Ammon's horn (tissue), 1 donor: ENCODE results near the gene ZFR.
A peak's percentile ranks its signal among the peaks of the same experiment; 100 is the strongest.
"Not testable (repeated sequence)": the region's sequence is repeated elsewhere in the genome, so short reads cannot be mapped to it uniquely, and the experiment has no call there.

ENCODE experiments used
- DNase-seq: peaks from one replicate; pipeline ENCODE4 v3.0.0-alpha.2; 2016; ENCODE audit warnings: low spot score

Gene ZFR

GRCh38 chr5:32452316-32452715, 7.8 kb upstream of the ZFR start:
- DNase-seq, result not testable (repeated sequence)

GRCh38 chr5:32450952-32451351, 6.4 kb upstream of the ZFR start:
- no peak for DNase-seq

GRCh38 chr5:32449262-32449661, 4.7 kb upstream of the ZFR start:
- DNase-seq, result no peak

- DNase-seq, result no peak
Measured at GRCh38 chr5:32446630-32447029, 2.1 kb upstream of the ZFR start.

GRCh38 chr5:32445831-32446614, 1.5 kb upstream of the ZFR start:
- no peak for DNase-seq

GRCh38 chr5:32445287-32445758, 783 bp upstream of the ZFR start:
- no peak for DNase-seq

- peak; percentile 34 for DNase-seq
Measured at GRCh38 chr5:32443541-32444430, 754 bp downstream of the ZFR start.

- no peak for DNase-seq
Measured at GRCh38 chr5:32443145-32443540, 1.4 kb downstream of the ZFR start.

GRCh38 chr5:32439086-32439642, 5.4 kb downstream of the ZFR start:
- DNase-seq, result no peak

GRCh38 chr5:32436553-32437242, 7.8 kb downstream of the ZFR start:
- DNase-seq, result no peak

- no peak for DNase-seq
Measured at GRCh38 chr5:32435383-32435782, 9.2 kb downstream of the ZFR start.

GRCh38 chr5:32434221-32434620, 10.3 kb downstream of the ZFR start:
- DNase-seq, result no peak

GRCh38 chr5:32432633-32433032, 11.9 kb downstream of the ZFR start:
- no peak for DNase-seq

GRCh38 chr5:32430825-32431224, 13.7 kb downstream of the ZFR start:
- DNase-seq, result not testable (repeated sequence)

- no peak for DNase-seq
Measured at GRCh38 chr5:32428426-32428825, 16.1 kb downstream of the ZFR start.

- DNase-seq, result peak; percentile 23
Measured at GRCh38 chr5:32426440-32427151, 17.9 kb downstream of the ZFR start.

GRCh38 chr5:32422697-32423096, 21.8 kb downstream of the ZFR start:
- DNase-seq, result no peak

GRCh38 chr5:32421075-32421474, 23.5 kb downstream of the ZFR start:
- no peak for DNase-seq

GRCh38 chr5:32420506-32420905, 24.0 kb downstream of the ZFR start:
- DNase-seq, result no peak

- DNase-seq, result peak; percentile 47
Measured at GRCh38 chr5:32419791-32420190, 24.7 kb downstream of the ZFR start.

- DNase-seq, result no peak
Measured at GRCh38 chr5:32413466-32414263, 30.9 kb downstream of the ZFR start.
